ENCODE measurements around the gene TRIM9.
A peak's percentile ranks its signal among the peaks of the same experiment; 100 is the strongest.

Gene TRIM9

GRCh38 chr14:50936016-50936340 lies 158.9 kb downstream of the TRIM9 start:
- TF ChIP-seq, protein P1, sequence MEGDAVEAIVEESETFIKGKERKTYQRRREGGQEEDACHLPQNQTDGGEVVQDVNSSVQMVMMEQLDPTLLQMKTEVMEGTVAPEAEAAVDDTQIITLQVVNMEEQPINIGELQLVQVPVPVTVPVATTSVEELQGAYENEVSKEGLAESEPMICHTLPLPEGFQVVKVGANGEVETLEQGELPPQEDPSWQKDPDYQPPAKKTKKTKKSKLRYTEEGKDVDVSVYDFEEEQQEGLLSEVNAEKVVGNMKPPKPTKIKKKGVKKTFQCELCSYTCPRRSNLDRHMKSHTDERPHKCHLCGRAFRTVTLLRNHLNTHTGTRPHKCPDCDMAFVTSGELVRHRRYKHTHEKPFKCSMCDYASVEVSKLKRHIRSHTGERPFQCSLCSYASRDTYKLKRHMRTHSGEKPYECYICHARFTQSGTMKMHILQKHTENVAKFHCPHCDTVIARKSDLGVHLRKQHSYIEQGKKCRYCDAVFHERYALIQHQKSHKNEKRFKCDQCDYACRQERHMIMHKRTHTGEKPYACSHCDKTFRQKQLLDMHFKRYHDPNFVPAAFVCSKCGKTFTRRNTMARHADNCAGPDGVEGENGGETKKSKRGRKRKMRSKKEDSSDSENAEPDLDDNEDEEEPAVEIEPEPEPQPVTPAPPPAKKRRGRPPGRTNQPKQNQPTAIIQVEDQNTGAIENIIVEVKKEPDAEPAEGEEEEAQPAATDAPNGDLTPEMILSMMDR (conservative IDR thresholded peaks at IDR 0.05; ENCODE audit: low read depth): no peak
- H3K27ac ChIP-seq: peak overlapping the region; percentile 58
- DNase-seq (ENCODE audit: low spot score): no peak

GRCh38 chr14:50935126-50936015 lies 159.5 kb downstream of the TRIM9 start:
- ChIA-PET CTCF (interaction anchor here (0.6 kb wide), 1 partner anchor 60 kb away, joined by 5 read pairs; no protein-coding TSS in a partner anchor), POLR2A (ENCODE audit: low non-redundant PET) (no interaction called here)
- TF ChIP-seq, protein P1 (conservative IDR thresholded peaks at IDR 0.05; ENCODE audit: low read depth): no peak
- peak overlapping the region; percentile 58 for H3K27ac ChIP-seq
- no peak for DNase-seq (ENCODE audit: low spot score)

More at GRCh38 chr14:50936016-50936340, 158.9 kb downstream of the TRIM9 start:
- ChIA-PET POLR2A (ENCODE audit: low non-redundant PET) (no interaction called here), CTCF (no interaction called here)

DNA sequence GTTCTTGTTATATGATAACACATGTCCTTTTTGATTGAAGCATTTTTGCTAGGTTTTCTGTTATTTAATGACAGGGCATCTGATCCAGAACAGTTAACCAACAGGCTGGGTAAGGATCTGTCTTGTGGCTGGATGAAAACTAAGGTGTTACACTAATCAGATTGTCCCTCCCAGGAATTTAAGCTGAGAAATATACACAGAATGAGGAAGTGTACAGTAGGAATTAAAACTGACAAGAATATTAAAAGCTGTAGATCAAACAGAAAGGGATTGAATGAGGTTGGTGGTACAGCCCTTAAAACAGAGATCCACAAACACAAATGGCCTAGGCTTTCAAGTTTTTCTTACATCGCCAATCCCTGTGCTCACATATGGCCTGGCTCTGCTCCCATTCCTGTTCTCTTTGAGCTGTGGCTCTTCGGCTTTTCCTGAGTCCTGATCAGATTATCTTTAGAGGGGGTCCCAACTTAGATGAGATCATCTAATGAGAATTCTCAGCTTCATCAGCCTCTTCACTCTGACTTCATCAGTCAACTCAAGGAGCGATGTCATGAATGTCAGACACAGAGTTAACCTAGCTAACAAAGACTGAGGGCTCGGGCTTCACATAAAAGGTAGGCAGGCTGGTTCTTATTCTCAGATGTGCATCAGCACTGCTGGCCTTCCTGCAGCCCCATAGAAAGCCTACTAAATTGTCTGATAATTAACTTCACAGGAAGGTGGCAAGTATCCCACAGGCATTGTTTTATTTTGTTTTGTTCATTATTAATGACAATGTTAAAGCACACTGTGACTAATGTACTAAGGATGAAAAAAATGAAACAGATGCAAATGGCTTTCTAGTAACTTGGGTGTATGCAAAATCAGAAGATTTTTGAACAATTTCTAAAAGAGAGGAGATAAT lies 162.1 kb downstream of the TRIM9 start:
- TF ChIP-seq, protein P1 (conservative IDR thresholded peaks at IDR 0.05; ENCODE audit: low read depth): no peak
- ChIA-PET CTCF (interaction anchor here (0.5 kb wide), 2 partner anchors 28 to 880 kb away, joined by 4 to 5 read pairs; no protein-coding TSS in a partner anchor), POLR2A (ENCODE audit: low non-redundant PET) (no interaction called here)
- DNase-seq (ENCODE audit: low spot score): no peak
- H3K27ac ChIP-seq: no peak overlapping the region

GRCh38 chr14:50932156-50932555 lies 162.7 kb downstream of the TRIM9 start:
- TF ChIP-seq, protein P1 (conservative IDR thresholded peaks at IDR 0.05; ENCODE audit: low read depth): no peak
- no peak overlapping the region for H3K27ac ChIP-seq
- ChIA-PET POLR2A (ENCODE audit: low non-redundant PET) (no interaction called here), CTCF (no interaction called here)
- no peak for DNase-seq (ENCODE audit: low spot score)

DNA sequence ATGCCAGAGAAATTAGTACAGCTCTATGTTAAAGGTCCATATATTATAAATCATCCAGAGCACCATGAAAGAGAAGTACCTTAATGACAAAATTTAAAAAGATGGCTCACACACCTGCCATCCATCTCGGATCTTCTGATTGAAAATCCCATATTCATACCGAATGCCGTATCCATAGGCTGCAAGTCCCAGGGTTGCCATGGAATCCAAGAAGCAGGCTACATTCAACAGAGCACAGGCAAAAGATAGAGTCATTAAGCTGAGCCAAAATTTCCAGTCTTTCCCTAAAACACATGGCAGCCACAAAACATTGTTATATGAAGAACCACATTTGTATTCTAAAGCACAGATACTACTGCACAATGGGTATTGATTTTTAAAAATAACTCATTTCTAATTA lies 163.3 kb downstream of the TRIM9 start:
- no peak overlapping the region for H3K27ac ChIP-seq
- ChIA-PET CTCF (no interaction called here), POLR2A (ENCODE audit: low non-redundant PET) (no interaction called here)
- TF ChIP-seq, protein P1 (conservative IDR thresholded peaks at IDR 0.05; ENCODE audit: low read depth): no peak
- no peak for DNase-seq (ENCODE audit: low spot score)

GRCh38 chr14:50929506-50929905 lies 165.4 kb downstream of the TRIM9 start:
- ChIA-PET CTCF (no interaction called here), POLR2A (ENCODE audit: low non-redundant PET) (no interaction called here)
- no peak for DNase-seq (ENCODE audit: low spot score)
- no peak overlapping the region for H3K27ac ChIP-seq
- TF ChIP-seq, protein P1 (conservative IDR thresholded peaks at IDR 0.05; ENCODE audit: low read depth): no peak

Measured in RWPE1 (cell line).